Brain pericyte (primary cell): ENCODE measurements around the gene KRTAP10-1.
"Not testable (repeated sequence)": the region's sequence is repeated elsewhere in the genome, so short reads cannot be mapped to it uniquely, and the experiment has no call there.

Experiments used
- DNase-seq: peaks from one replicate; pipeline ENCODE4 v3.0.0-alpha.2; 2012; ENCODE audit warnings: low read depth, low spot score

The KRTAP10-1 gene

GRCh38 chr21:44571296-44571695 is 31.3 kb upstream of the KRTAP10-1 start:
- no peak for DNase-seq

- DNase-seq, result no peak
These were observed 30.0 kb upstream of the KRTAP10-1 start for GRCh38 chr21:44569861-44570517.

GRCh38 chr21:44568667-44569556 is 28.9 kb upstream of the KRTAP10-1 start:
- DNase-seq, result no peak

GRCh38 chr21:44568261-44568660 is 28.3 kb upstream of the KRTAP10-1 start:
- no peak for DNase-seq

GRCh38 chr21:44567481-44568171 is 27.6 kb upstream of the KRTAP10-1 start:
- DNase-seq, result no peak

GRCh38 chr21:44566403-44566802 is 26.4 kb upstream of the KRTAP10-1 start:
- no peak for DNase-seq

- DNase-seq, result no peak
These were observed 25.0 kb upstream of the KRTAP10-1 start for GRCh38 chr21:44564886-44565598.

- DNase-seq, result no peak
These were observed 24.1 kb upstream of the KRTAP10-1 start for GRCh38 chr21:44564099-44564498.

- DNase-seq, result no peak
These were observed 18.7 kb upstream of the KRTAP10-1 start, which contains the start of gene KRTAP10-3 for GRCh38 chr21:44558695-44559094. Gene KRTAP10-3 (minus strand): TSS chr21:44558795. CDS start chr21:44558715, 80 bp downstream.

- not testable (repeated sequence) for DNase-seq
These were observed 18.3 kb upstream of the KRTAP10-1 start for GRCh38 chr21:44558329-44558675.

- no peak for DNase-seq
These were observed 17.7 kb upstream of the KRTAP10-1 start for GRCh38 chr21:44557491-44558328.

GRCh38 chr21:44556879-44557278 is 16.9 kb upstream of the KRTAP10-1 start:
- DNase-seq, result no peak

- DNase-seq, result no peak
These were observed 15.3 kb upstream of the KRTAP10-1 start for GRCh38 chr21:44555200-44555875.

- no peak for DNase-seq
These were observed 12.7 kb upstream of the KRTAP10-1 start for GRCh38 chr21:44552681-44553080.

- no peak for DNase-seq
These were observed 12.1 kb upstream of the KRTAP10-1 start for GRCh38 chr21:44552136-44552535.

- DNase-seq, result no peak
These were observed 11.5 kb upstream of the KRTAP10-1 start, which contains the start of gene KRTAP10-2 for GRCh38 chr21:44551340-44551961. Gene KRTAP10-2 (minus strand): TSS chr21:44551505. CDS start chr21:44551458, 47 bp downstream.

- DNase-seq, result no peak
These were observed 10.8 kb upstream of the KRTAP10-1 start for GRCh38 chr21:44550807-44551206.

- DNase-seq, result not testable (repeated sequence)
These were observed 10.3 kb upstream of the KRTAP10-1 start for GRCh38 chr21:44550285-44550684.

GRCh38 chr21:44549525-44550211 is 9.7 kb upstream of the KRTAP10-1 start:
- no peak for DNase-seq
